ENCODE data around the gene G2E3.

Gene G2E3

DNA sequence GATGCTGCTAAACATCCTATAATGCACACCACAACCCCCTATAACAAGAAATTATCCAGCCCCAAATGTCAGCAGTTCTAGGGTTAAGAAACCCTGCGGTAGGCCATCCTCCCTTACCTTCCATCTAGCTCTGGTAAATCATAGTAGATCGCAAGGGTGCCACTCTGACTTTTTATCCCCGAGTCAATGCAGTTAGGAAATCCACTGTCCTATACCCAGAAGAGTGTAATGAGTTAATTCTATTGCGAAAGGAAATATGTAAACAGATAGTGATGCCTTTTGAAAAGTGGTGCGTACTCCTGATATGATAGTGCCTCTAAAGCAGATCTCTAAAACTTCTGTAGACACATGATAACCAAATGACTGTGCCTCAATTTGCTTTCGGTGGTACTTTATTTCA is 93.0 kb downstream of the G2E3 start:
- no peak for DNase-seq (ENCODE audit: low read depth in 1 of 2, low spot score in 1 of 2)
- Histone ChIP-seq H3K4me3 (replicated peaks; ENCODE audit: insufficient read depth, low read length) (no peak overlapping the region), H3K27me3 (ENCODE audit: insufficient read depth, poor library complexity, severe bottlenecking) (no peaks in the 10 kb centered on the region), H3K27ac (replicated peaks) (no peak overlapping the region)
- TF ChIP-seq POLR2AphosphoS5 (IDR thresholded peaks at IDR 0.05; ENCODE audit: low read depth) (no peak), SPI1 (IDR thresholded peaks at IDR 0.05; ENCODE audit: borderline replicate concordance, low read depth) (no peak), GABPA (IDR thresholded peaks at IDR 0.05; ENCODE audit: low read depth) (no peak)
- TF ChIP-seq, protein P1, sequence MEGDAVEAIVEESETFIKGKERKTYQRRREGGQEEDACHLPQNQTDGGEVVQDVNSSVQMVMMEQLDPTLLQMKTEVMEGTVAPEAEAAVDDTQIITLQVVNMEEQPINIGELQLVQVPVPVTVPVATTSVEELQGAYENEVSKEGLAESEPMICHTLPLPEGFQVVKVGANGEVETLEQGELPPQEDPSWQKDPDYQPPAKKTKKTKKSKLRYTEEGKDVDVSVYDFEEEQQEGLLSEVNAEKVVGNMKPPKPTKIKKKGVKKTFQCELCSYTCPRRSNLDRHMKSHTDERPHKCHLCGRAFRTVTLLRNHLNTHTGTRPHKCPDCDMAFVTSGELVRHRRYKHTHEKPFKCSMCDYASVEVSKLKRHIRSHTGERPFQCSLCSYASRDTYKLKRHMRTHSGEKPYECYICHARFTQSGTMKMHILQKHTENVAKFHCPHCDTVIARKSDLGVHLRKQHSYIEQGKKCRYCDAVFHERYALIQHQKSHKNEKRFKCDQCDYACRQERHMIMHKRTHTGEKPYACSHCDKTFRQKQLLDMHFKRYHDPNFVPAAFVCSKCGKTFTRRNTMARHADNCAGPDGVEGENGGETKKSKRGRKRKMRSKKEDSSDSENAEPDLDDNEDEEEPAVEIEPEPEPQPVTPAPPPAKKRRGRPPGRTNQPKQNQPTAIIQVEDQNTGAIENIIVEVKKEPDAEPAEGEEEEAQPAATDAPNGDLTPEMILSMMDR (IDR thresholded peaks at IDR 0.05; ENCODE audit: insufficient read depth, low read length), result no peak
- TF ChIP-seq, protein P2, sequence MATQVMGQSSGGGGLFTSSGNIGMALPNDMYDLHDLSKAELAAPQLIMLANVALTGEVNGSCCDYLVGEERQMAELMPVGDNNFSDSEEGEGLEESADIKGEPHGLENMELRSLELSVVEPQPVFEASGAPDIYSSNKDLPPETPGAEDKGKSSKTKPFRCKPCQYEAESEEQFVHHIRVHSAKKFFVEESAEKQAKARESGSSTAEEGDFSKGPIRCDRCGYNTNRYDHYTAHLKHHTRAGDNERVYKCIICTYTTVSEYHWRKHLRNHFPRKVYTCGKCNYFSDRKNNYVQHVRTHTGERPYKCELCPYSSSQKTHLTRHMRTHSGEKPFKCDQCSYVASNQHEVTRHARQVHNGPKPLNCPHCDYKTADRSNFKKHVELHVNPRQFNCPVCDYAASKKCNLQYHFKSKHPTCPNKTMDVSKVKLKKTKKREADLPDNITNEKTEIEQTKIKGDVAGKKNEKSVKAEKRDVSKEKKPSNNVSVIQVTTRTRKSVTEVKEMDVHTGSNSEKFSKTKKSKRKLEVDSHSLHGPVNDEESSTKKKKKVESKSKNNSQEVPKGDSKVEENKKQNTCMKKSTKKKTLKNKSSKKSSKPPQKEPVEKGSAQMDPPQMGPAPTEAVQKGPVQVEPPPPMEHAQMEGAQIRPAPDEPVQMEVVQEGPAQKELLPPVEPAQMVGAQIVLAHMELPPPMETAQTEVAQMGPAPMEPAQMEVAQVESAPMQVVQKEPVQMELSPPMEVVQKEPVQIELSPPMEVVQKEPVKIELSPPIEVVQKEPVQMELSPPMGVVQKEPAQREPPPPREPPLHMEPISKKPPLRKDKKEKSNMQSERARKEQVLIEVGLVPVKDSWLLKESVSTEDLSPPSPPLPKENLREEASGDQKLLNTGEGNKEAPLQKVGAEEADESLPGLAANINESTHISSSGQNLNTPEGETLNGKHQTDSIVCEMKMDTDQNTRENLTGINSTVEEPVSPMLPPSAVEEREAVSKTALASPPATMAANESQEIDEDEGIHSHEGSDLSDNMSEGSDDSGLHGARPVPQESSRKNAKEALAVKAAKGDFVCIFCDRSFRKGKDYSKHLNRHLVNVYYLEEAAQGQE (IDR thresholded peaks at IDR 0.05; ENCODE audit: insufficient replicate concordance, low read depth), result no peak

DNA sequence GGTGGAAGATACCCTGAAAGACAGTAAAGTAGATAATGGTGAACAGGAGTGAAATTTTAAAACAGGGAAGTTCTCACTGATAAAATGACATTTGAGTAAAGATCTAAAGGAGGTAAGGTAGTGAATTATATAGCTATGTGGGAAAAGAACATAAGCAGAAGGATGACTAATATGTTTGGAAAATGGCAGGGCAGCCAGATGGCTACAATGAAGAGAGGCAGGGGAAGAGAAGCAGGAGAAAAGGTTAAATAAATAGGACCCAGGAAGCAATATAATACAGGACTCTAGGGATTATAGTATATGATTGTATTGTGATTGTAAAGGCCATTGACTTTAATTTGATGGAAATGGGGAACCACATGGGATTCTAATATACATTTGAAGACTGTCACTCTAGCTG is 96.2 kb downstream of the G2E3 start:
- no peak for TF ChIP-seq GABPA (IDR thresholded peaks at IDR 0.05; ENCODE audit: low read depth)
- TF ChIP-seq, protein P2 (IDR thresholded peaks at IDR 0.05; ENCODE audit: insufficient replicate concordance, low read depth), result no peak
- TF ChIP-seq POLR2AphosphoS5 (IDR thresholded peaks at IDR 0.05; ENCODE audit: low read depth), result no peak
- no peak for TF ChIP-seq SPI1 (IDR thresholded peaks at IDR 0.05; ENCODE audit: borderline replicate concordance, low read depth)
- TF ChIP-seq, protein P1 (IDR thresholded peaks at IDR 0.05; ENCODE audit: insufficient read depth, low read length), result no peak
- no peak for DNase-seq (ENCODE audit: low read depth in 1 of 2, low spot score in 1 of 2)
- no peaks in the 10 kb centered on the region for H3K27me3 ChIP-seq (ENCODE audit: insufficient read depth, poor library complexity, severe bottlenecking)
- H3K27ac ChIP-seq (replicated peaks), result no peak overlapping the region
- H3K4me3 ChIP-seq (replicated peaks; ENCODE audit: insufficient read depth, low read length), result no peak overlapping the region

DNA sequence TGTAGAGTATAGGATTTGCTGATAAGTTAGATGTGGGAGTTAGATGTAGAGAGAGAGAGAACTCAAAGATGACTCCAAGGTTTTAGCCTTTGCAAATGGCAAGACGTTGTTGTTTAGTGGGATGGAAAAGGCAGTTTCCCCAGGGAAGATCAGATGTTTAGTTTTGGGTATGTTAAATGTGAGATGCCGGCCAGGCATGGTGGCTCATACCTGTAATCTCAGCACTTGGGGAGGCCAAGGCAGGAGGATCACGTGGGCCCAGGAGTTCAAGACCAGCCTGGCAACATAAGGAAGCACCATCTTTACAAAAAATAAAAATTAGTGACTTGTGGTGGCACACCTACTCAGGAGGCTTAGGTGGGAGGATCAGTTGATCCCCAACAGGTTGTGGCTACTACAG is 96.7 kb downstream of the G2E3 start:
- DNase-seq (ENCODE audit: low read depth in 1 of 2, low spot score in 1 of 2), result no peak
- Histone ChIP-seq H3K27ac (replicated peaks) (no peak overlapping the region), H3K4me3 (replicated peaks; ENCODE audit: insufficient read depth, low read length) (no peak overlapping the region), H3K27me3 (ENCODE audit: insufficient read depth, poor library complexity, severe bottlenecking) (no peaks in the 10 kb centered on the region)
- TF ChIP-seq SPI1 (IDR thresholded peaks at IDR 0.05; ENCODE audit: borderline replicate concordance, low read depth), result no peak
- no peak for TF ChIP-seq POLR2AphosphoS5 (IDR thresholded peaks at IDR 0.05; ENCODE audit: low read depth)
- TF ChIP-seq, protein P2 (IDR thresholded peaks at IDR 0.05; ENCODE audit: insufficient replicate concordance, low read depth), result no peak
- TF ChIP-seq, protein P1 (IDR thresholded peaks at IDR 0.05; ENCODE audit: insufficient read depth, low read length), result no peak
- no peak for TF ChIP-seq GABPA (IDR thresholded peaks at IDR 0.05; ENCODE audit: low read depth)
